HPDE6-E6E7 (cell line): Measurements from ENCODE around the gene SH3D19.
"Not testable (repeated sequence)": the region's sequence is repeated elsewhere in the genome, so short reads cannot be mapped to it uniquely, and the experiment has no call there.

Experiments used
- DNase-seq: peaks from one replicate; pipeline ENCODE4 v3.0.0; 2011; ENCODE audit warnings: missing footprints; ENCODE audit errors: extremely low spot score

SH3D19 gene

GRCh38 chr4:151322570-151322969, 2.8 kb downstream of the SH3D19 start:
- DNase-seq: no peak

DNA sequence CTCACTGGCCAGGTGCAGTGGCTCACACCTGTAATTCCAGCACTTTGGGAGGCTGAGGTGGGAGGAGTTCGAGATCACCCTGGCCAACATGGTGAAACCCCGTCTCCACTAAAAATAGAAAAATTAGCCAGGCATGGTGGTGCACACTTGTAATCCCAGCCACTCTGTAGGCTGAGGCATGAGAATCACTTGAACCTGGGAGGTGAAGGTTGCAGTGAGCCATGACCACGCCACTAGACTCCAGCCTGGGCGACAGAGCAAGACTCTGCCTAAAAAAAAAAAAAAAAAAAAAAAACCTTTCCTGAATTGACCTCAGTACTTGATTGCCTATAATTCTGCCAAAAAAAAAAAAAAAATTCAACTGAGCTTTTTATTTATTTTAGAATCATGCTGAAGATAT, 3.2 kb downstream of the SH3D19 start:
- DNase-seq: not testable (repeated sequence)

- no peak for DNase-seq
Observed at GRCh38 chr4:151321586-151321985, 3.8 kb downstream of the SH3D19 start.

GRCh38 chr4:151319490-151319889, 5.9 kb downstream of the SH3D19 start:
- no peak for DNase-seq

GRCh38 chr4:151318307-151319006, 6.9 kb downstream of the SH3D19 start:
- no peak for DNase-seq

DNA sequence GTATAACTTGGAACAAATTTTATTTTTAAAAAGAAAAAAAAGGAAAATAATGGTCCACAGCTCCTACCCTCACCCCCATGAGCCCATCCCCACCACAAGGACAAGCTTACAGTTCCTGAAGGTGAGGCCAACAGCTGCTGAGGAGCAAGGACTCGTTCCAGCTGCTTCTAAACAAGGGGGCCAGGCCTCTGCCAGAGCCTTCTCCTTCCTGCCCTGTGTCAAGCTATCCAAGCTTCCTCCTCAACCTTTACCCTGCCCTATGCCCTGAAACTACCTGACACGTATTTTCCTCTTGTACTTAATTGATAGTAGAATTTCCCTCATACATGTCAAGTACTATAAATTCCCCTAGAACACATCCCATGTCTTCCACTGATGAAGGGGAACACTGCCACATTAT, 8.8 kb downstream of the SH3D19 start:
- no peak for DNase-seq

- no peak for DNase-seq
Observed at GRCh38 chr4:151315212-151315886, 10.1 kb downstream of the SH3D19 start.

GRCh38 chr4:151314479-151314878, 10.9 kb downstream of the SH3D19 start:
- DNase-seq: no peak

- no peak for DNase-seq
Observed at GRCh38 chr4:151314010-151314355, 11.4 kb downstream of the SH3D19 start.

- DNase-seq: no peak
Observed at GRCh38 chr4:151313306-151314009, 11.9 kb downstream of the SH3D19 start.

DNA sequence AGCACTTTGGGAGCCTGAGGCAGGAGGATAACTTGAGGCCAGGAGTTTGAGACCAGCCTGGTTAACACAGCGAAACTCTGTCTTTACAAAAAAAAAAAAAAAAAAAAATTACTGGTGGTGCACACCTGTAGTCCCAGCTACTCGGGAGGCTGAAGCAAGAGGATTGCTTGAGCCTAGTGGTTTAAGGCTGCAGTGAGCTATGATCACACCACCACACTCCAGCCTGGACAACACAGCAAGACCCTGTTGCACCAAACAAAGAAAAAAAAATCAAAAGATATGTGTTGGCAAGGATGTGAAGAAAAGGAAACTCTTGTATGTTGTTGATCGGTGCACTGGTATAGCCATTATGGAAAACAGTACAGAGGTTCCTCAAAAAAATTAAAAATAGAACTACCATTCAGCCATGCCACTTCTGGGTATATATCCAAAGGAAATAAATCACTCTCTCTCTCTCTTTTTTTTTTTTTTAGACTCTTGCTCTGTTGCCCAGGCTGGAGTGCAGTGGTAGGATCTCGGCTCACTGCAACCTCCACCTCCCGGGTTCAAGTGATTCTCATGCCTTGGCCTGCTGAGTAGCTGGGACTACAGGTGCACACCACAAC, 15.2 kb downstream of the SH3D19 start:
- DNase-seq: no peak

DNA sequence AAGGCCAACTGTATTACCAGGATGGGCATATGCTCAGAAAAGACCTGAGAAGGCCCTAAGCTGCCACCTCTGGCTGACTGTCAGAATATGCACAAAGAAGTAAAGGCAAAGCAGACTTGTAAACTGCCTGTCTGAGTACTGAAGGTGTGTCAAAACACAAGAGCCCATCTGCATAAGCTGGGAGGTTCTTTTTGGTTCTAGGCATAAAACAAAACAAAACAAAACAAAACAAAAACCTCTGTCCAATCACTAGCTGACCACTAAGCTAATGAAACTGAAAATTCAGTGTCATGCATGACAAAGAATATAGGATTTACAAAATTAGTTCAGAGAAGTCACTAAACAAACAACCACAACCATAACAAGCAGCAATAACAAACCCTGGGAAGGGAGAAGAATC, 20.6 kb downstream of the SH3D19 start:
- DNase-seq: no peak

- DNase-seq: no peak
Observed at GRCh38 chr4:151304226-151304625, 21.2 kb downstream of the SH3D19 start.

GRCh38 chr4:151302432-151302831, 23.0 kb downstream of the SH3D19 start:
- no peak for DNase-seq

DNA sequence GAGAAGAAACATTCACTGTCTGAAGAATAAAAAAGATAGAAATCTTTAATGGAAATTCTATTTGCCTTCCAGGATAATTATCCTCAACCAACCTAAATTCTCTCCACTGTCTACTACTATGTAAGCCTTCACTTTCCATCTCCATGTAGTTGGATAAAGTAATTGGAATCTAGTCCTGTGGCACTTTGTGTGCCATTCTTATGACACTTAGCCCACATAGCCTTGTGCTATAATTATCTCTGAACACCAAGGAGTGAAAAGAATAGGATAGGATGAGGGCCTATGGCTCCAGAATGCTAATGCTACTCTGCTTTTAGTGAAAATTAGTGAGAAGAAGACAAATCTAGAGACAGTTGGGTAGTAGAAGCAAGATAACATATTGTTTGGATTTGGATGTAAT, 28.2 kb downstream of the SH3D19 start:
- no peak for DNase-seq

DNA sequence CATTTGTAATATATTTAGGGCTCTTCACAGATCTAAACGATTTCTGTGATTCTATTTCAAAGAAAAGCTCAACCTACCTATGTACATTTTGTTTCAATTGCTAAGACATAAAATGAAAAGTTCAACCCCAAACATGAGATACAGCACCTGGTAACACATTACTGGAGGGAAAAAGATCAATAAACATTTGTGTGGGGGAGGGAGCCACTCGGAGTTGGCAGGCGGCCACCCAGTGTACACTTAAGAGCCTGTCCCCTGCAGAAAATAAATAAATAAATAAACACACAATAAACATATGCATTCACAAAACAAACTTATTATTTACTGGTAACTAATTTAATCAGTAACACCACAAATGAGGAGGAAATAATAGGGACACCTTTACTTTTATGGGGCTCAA, 29.2 kb downstream of the SH3D19 start:
- DNase-seq: no peak

- DNase-seq: no peak
Observed at GRCh38 chr4:151294833-151295496, 30.4 kb downstream of the SH3D19 start.

- no peak for DNase-seq
Observed at GRCh38 chr4:151292038-151292437, 33.4 kb downstream of the SH3D19 start.

DNA sequence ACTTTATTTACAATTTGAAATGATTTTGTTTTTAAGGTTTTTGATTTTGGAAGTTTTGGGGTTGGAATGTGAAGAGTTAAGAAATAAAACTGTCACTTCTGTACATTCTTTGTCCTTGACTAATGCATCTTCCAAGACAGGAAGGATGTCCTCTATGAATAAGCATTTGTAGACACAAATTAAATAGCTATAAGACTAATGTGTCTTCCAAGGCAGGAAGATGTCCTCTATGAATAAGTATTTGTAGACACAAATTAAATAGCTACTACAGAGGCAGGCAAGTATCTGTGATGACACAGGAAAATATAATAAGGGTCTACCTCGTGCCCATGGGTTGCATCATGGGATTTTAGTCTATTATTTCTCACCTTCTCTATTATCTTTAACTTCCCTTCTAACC, 33.9 kb downstream of the SH3D19 start:
- no peak for DNase-seq

DNA sequence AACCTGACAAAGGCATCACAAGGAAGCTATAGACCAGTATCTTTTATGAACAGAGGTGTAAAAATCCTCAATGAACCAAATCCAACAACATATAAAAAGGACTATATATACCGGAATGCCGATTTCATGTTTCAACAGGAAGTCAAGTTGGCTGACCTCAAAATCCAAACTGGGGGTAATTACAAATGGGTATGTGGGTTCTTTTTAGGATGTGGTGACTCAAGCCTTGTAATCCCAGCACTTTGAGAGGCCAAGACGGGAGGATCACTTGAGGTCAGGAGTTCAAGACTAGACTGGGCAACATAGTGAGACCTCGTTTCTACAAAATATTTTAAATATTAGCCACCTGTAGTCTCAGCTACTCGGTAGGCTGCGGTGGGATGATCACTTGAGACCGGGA, 38.0 kb downstream of the SH3D19 start:
- DNase-seq: no peak

- no peak for DNase-seq
Observed at GRCh38 chr4:151284534-151285245, 40.7 kb downstream of the SH3D19 start.
